DMS53 treated with DMSO at 0.1 percent for 48 hours (cell line): ENCODE results near the gene CRLF3.
"Not testable (repeated sequence)": the region's sequence is repeated elsewhere in the genome, so short reads cannot be mapped to it uniquely, and the experiment has no call there.

Experiments used
- DNase-seq: peaks from one replicate; lab custom pipeline; 2025; ENCODE audit not compliant: unreplicated experiment; lab: John Stamatoyannopoulos, UW

CRLF3 gene, protein sequence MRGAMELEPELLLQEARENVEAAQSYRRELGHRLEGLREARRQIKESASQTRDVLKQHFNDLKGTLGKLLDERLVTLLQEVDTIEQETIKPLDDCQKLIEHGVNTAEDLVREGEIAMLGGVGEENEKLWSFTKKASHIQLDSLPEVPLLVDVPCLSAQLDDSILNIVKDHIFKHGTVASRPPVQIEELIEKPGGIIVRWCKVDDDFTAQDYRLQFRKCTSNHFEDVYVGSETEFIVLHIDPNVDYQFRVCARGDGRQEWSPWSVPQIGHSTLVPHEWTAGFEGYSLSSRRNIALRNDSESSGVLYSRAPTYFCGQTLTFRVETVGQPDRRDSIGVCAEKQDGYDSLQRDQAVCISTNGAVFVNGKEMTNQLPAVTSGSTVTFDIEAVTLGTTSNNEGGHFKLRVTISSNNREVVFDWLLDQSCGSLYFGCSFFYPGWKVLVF

DNA sequence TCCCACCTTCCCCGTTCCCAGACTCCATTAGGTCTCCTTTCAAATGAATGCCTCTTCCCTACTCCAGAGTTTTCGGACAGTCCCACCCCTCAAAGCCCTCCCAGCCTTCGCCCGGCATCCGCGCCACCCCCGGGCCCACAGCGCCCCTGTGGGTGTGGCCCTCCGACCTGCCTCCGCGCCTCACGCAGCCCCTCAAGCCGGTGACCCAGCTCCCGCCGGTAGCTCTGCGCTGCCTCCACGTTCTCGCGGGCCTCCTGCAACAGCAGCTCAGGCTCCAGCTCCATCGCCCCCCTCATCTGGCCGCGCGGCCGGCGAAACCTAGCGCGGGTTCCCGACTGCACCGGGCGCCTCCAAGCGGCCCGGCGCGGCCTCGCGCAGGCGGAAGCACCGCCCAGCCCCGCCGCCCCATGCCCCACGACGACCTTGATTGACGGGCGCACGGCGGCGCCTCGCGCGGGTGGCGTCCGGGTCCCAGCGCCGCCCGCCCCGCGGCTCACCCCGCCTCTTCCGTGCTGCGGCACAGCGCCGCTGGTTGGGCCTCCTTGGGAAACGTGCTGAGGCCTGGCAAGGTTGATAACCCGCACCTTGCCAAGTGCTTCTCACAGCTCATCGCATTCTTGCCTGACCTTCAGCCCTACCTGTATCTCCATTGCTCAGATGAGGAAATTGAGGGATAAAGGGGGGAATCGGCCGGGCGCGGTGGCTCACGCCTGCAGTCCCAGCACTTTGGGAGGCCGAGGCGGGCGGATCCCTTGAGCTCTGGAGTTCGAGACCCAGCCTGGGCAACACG, at the start of gene CRLF3:
Gene CRLF3, minus strand, starts transcription at position 337 of the 790 bp plus-strand sequence. Its CDS starts 41 bp downstream, at position 296.
- peak; percentile 76 for DNase-seq

DNA sequence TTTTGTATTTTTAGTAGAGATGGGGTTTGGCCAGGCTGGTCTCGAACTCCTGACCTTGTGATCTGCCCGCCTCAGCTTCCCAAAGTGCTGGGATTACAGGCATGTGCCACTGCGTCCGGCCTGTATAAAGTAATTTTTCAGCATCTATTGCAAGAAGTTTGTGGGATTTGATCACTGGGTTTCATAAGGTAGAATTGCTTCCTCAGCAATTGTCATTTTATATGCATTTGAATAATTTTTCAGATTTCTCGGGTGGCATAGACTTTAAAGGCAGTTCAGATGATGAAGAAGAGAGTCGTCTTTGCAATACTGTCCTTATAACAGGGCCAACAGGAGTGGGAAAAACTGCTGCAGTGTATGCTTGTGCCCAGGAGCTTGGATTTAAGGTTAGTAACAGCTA, 44.5 kb upstream of the CRLF3 start:
- DNase-seq: no peak

DNA sequence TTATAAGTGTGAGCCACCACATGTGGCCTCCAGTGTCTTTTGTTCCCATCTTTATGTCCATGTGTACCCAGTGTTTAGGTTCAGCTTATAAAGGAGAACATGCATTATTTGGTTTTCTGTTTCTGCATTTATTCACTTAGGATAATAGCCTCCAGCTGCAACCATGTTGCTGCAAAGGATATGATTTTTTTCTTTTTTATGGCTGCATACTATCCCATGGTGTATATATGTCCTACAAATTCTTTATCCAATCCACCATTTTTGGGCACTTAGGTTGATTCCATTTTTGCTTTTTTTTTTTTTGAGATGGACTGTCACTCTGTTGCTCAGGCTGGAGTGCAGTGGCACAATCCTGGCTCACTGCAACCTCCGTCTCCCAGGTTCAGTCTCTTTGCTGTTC, 40.1 kb upstream of the CRLF3 start:
- DNase-seq: no peak

DNA sequence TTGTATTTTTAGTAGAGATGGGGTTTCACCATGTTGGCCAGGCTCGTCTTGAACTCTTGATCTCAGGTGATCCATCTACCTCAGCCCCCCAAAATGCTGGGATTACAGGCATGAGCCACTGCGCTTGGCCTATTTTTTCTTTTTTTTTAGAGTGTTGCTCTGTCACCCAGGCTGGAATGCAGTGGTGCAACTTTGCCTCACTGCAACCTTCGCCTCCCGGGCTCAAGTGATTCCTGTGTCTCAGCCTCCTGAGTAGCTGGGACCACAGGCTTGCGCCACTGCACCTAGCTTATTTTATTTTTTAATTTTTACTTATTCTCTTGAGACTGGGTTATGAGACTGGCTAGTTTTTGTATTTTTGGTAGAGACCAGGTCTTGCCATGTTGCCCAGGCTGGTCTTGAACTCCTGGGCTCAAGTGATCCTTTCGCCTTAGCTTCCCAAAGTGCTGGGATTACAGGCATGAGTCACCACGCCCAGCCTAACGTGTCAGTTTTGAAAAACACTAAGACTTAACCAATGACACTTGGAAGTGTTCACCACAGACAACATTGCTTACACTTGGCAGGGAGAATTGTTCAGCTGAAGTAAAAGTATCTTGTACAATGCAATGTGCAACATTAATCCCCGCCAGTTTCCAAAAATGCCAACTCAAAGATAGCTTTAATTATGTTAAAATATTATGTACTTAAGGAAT, 34.2 kb upstream of the CRLF3 start:
- no peak for DNase-seq

DNA sequence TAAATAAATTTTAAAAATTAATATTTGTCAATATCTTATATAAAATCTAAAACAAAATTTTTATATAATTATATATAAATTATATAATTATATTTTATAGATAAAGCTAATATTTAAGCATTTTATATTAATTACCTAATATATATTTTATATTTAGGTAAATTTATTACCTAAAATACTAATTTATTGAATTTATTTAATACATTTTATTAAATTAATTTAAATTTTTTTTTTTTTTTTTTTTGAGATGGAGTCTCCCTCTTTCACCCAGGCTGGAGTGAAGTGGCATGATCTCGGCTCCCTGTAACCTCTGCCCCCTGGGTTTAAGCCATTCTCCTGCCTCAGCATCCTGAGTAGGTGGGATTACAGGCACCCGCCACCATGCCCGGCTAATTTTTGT, 29.7 kb upstream of the CRLF3 start:
- no peak for DNase-seq

DNA sequence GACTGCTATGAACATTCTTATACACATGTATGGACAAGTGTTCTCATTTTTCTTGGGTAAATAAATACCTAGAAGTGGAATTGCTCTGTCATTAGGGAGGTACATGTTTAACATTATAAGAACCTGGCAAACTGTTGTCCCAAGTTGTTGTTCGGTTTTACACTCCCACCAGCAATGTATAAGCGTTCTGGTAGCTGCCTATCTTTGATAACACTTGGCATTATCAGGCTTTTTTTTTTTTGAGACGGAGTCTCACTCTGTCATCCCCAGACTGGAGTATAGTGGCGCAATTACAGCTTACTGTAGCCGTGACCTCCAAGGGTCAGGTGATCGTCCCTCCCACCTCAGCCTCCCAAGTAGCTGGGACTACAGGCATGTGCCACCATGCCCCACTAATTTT, 23.5 kb upstream of the CRLF3 start:
- DNase-seq: no peak

DNA sequence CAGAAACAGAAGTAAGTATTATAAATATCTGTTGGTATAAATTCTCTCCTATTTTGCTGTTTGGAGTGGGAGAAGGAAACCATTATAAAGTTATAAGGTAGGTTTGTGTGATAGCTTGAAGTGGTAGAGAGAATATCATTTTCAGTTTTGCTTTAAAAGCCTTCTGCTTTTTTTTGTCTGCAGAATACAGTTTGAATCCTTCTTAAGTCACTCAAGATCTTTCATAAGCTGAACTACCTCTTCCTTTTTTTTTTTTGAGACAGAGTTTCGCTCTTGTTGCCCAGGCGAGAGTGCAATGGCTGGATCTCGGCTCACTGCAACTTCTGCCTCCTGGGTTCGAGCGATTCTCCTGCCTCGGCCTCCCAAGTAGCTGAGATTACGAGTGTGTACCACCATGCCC, 16.3 kb upstream of the CRLF3 start:
- no peak for DNase-seq

DNA sequence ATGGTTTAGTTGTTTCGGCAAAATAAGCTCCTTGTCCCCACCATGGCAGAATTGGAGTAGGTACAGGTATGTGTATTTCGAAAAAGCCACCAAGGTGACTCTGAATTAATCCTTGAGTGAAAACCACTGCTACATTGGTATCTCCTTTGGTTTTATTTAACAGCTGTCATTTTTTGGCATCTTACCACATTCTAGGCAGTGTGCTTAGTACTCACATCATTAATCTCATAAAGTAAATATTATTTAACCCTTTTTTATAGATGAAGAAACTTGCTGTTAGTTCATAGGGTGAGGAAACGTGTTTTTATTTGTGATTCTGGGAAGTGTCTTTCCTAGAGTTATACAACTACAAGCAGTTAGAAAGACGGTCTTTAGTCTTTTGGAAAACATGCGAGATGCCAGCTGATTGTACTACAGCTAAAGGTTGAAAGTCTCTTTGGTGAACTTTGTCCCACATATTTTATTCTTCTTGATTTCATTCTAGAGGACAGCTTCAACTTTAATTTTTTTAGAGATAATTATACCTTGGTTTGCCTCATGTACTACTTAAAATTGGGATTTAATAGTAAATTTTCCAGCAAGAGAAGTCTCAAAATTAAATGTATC, 13.8 kb upstream of the CRLF3 start:
- DNase-seq: no peak

DNA sequence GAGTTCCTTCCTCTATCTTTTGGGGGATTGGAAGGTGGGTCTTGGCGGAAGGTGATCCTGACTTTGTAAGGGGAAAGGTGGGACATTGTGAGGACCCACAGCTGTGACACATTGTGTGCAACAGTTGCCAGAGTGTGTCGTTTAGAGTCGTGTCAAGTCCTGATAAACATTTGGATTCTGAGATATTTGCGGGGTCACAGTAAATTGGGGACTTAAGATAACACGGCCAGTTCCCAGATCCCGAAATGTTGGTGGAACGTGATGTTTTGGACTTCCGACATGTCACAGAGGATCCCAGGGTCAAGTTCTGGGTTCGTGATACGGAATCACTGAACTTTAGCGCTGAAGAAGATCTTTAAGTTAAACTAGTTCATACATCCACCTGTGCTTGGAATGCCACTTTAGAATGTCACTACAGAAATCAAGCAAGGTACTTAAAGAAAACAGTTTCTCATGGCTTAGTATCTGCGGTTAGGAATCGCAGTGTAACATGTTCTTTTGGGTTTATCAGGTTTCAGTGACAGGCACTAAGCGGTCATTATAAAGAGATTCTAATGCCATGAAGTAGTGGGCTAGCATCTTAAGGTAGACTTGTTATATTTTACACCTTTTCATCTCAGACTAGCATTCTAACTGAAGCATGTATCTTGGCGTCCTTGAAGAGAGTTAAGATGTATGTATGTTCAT, 8.1 kb upstream of the CRLF3 start:
- no peak for DNase-seq

DNA sequence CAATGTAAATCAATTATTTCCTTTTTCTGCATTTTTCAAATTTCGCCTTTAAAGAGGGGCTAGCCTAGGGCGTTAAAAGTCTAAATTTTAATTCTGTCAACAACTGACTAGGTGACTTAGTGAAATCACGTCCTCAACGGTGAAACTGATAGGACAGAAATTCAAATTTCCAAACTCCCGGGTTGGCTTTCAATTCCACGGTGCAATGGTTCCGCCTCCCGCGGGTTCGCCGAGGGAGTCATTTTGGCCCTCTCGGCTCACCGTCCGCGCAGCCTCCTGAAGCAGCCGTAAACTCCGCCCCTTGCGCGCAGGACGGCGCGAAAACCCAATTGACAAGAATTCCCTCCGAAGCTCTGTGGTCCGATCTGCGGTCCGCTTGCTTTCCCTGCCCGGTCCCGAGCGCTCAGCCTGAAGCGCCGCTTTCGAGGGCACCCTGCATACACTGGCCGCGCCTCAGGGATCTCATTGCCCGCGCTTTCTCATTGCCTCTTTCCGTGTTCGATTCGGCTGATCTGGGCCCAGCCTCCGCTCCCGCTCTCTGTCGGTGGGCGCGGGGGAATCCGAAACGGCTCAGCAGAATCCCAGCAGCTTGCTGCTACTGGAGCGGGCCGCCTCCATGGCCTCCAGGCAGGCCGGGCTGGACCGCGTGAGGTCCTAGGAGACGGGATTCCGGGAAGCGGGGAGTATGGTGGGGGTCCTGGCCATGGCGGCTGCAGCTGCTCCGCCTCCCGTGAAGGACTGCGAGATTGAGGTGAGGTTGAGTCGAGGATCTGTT, 7.4 kb upstream of the CRLF3 start, which contains the start of gene ATAD5:
Gene ATAD5, plus strand, starts transcription at position 304 of the 775 bp plus-strand sequence. Its CDS starts 382 bp downstream, at position 686.
- DNase-seq: peak; percentile 78

DNA sequence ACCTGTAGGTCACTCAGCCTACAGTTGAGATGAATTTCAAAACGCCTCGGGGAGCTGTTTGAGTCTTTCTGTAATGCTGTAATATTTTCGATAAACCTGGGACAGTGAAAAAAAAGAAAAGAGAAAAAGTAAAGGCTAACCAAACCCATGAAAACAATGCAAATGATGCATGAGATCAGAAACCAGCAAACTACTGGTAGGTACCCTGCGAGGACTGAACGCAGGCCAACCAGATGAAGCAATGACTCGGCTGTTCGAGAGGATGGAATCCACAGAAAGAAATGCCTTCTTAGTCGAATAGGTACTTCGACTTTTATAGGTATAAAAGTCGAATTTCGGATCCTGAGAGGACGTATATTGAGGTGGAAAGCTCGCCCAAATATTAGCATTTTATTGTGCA, 6.8 kb upstream of the CRLF3 start:
- no peak for DNase-seq

DNA sequence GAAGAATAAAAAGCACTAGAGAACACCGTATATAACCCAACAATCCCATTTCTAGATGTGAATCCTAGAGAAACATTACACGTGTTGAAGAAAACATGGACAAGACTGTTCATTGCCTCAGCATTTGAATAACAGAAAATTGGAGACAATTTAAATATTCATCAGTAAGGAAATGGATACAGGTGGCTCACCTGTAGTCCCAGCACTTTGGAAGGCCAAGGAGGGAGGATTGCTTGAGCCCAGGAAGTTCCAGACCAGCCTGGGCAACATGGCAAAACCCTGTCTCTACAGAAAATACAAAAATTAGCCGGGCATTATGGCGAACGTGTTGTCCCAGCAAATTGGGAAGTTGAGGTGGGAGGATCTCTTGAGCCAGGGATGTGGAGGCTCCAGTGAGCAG, 4.5 kb upstream of the CRLF3 start:
- DNase-seq: no peak

DNA sequence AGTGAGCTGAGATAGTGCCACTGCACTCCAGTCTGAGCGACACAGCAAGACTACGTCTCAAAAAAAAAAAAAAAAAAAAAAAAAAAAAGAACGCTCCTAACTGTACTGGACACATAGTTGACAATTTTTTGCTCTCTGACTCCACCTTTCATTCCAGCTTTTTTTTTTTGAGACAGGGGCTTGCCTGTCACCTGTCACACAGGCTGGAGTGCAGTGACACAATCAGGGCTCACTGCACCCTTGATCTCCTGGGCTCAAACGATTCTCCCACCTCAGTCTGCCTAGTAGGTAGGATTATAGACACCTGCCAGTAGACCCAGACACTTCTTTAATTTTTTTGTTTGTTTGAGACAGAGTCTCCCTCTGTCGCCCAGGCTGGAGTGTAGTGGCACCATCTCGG, 2.6 kb upstream of the CRLF3 start:
- no peak for DNase-seq

DNA sequence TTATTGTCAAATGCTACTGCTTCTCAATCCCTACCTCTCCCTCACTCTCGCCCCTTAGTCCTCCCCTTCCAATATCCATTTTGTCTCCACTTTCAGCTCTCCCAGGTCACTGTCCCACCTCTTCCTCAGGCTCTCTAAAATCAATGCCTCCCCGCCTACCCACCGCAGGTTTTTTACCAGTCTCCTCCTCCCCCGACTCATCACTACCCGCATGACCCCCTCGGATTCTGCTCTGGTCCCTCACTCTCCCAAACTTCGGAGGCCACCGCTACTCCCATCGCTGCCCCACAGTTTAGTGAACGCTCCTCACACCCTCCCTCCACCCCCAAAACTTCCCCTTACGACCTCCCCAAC, 513 bp downstream of the CRLF3 start:
- no peak for DNase-seq

DNA sequence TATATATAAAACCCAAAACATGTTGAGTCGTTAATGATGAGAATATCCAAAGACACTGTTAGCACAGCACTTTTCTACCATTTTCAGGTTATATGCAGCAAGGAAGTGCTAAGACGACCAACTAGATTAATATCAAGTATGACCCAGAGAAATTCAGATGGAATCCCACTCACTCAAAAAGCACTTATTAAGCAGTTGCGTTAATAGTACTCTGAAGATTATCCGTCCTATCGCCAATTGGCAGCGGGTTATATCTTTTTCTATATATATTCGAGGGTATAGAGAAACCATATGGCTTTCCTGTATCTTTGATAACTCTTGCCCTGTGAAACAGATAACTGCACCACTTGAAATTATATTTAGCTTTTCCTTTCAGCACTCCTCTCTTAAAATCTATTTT, 1.1 kb downstream of the CRLF3 start:
- no peak for DNase-seq

DNA sequence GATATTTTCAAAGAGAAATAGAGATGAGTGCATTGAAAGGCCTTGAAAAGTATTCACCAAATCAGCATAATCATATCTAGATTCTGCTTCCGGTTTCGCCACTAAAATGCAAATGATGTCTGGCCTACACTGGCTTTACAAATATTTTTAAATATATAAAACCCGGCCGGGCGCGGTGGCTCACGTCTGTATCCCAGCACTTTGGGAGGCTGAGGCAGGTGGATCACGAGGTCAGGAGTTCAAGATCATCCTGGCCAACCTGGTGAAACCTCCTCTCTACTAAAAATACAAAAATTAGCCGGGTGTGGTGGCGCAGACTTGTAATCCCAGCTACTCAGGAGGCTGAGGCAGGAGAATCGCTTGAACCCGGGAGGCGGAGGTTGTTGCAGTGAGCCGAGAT, 1.6 kb downstream of the CRLF3 start:
- not testable (repeated sequence) for DNase-seq

DNA sequence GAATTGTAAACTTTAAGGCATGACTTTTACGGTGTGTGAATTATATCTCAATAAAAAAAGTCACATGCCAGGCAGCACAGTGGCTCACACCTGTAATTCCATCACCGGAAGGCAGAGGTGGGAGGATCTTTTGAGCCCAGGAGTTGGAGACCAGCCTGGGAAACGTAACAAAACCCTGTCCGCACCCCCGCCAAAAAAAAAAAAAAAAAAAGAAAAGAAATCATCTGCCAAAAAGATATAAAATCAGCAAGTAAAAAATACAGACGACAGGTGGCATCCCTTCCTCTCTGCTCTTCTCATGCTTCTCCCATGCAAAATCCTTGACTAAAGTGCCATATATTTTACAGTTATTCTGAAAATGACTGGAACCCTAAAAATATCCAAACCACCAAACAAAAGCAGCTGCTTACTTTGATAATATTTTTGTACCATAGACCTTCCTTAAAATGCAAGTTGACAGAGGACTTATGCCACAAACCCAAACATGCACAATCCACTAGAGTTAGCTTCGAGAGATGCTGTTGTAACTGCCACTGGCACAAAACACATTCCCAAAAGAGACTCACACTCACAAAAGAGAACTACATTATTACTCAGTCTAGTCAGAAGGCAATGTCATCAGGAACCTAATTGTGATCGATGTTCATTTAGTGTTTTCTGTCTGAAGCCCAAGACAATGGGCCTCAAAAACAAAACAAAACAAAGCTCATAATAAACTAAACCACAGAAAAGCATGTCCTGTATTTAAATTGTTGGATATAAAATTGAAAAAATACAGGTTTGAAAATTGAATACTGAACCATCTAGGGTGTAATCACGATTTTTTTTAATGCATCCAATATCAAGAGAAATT, 2.4 kb downstream of the CRLF3 start:
- DNase-seq: no peak

DNA sequence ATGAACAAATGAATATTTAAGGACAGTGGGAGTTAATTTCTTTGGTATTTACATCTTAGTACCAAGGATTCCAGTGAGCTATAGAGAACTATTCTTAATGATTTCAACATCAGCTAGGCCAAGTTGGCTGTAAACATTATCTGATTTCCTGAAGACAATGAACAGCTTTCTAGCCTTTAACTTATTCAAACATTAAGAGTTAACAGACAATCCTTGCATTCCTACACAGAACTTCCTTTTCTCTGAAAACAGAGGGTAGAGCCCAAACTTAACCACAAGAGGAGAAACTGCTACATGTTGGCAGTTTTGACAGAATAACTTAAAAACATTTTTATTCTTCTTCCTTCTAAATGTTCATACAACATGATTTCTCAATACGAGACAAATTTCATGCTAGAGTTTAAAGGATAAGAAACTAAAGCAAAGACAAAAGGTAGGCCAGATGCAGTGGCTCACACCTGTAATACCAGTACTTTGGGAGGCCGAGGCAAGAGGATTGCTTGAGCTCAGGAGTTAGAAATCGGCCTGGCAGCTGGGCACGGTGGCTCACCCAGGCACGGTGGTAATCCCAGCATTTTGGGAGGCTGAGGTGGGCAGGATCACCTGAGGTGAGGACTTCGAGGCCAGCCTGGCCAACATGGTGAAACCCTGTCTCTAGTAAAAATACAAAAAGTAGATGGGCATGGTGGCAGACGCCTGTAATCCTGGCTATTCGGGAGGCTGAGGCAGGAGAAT, 4.4 kb downstream of the CRLF3 start:
- no peak for DNase-seq
